GM10266 (cell line): ENCODE data around the gene RGS19.

Experiments used
- DNase-seq: peaks from one replicate; pipeline ENCODE4 v3.0.0; 2012; ENCODE audit errors: extremely low spot score
- TF ChIP-seq, protein P1 (sequence below): IDR thresholded peaks from 2 replicates; pipeline ENCODE4 v1.5.1; 2012; ENCODE audit warnings: mild to moderate bottlenecking, low read depth; ENCODE audit not compliant: control insufficient read depth, insufficient read depth; ENCODE audit errors: missing control alignments

RGS19 gene

DNA sequence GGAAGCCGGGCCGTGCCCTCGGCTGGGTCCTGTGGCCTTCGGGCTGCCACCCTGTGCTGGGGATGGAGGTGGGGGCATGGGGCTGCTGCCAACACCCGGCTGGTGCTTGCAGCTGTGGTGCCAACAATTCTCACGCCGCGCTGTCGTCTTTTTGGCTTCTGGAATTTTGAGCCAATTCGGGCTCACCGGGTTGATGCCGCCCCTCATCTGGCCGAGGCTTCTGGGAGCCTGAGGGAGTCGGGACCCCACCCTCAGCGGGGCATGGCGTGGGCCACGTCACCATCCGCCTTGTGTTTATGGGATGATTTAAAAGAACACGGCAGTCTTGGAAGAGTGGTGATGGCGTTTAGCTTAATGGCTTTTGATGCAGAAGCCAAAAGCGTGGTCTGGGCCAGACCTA lies 36.7 kb upstream of the RGS19 start:
- TF ChIP-seq, protein P1, sequence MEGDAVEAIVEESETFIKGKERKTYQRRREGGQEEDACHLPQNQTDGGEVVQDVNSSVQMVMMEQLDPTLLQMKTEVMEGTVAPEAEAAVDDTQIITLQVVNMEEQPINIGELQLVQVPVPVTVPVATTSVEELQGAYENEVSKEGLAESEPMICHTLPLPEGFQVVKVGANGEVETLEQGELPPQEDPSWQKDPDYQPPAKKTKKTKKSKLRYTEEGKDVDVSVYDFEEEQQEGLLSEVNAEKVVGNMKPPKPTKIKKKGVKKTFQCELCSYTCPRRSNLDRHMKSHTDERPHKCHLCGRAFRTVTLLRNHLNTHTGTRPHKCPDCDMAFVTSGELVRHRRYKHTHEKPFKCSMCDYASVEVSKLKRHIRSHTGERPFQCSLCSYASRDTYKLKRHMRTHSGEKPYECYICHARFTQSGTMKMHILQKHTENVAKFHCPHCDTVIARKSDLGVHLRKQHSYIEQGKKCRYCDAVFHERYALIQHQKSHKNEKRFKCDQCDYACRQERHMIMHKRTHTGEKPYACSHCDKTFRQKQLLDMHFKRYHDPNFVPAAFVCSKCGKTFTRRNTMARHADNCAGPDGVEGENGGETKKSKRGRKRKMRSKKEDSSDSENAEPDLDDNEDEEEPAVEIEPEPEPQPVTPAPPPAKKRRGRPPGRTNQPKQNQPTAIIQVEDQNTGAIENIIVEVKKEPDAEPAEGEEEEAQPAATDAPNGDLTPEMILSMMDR, result no peak
- no peak for DNase-seq

DNA sequence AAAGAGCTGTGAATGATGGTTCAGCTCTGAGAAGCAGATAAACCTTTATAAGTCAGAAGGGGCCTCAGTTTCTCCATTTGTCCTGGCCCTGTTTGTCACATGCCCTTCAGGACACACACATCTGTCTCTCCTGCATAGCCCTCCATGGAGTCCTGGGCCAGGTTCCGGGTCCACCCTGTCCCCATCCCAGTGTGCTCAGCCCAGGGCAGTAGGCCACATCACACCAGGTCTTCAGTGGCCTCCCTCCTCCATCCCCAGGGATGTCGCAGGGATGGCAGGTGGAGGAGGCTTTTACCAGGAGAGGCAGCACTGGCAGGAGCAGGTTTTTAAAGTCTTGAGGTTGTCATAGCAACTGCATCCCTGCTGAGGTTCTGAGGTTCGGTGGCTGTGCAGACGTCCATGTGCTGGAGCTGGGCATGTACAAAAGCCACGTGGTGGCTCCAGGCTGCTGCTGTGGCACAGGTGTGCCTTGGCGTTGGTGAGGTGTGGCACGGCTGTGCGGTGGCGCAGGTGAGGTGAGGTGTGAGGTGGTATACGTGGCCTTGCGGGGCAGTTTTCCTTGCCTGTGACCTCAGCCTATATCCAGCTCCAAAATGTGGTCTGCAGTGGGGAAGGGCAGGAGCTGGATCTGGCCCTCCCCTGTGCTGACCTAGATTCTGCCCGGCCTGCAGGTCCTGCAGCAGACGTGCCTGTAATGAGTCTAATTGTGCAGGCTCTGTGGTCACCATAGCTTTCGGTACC lies 36.0 kb upstream of the RGS19 start:
- TF ChIP-seq, protein P1, result no peak
- no peak for DNase-seq

DNA sequence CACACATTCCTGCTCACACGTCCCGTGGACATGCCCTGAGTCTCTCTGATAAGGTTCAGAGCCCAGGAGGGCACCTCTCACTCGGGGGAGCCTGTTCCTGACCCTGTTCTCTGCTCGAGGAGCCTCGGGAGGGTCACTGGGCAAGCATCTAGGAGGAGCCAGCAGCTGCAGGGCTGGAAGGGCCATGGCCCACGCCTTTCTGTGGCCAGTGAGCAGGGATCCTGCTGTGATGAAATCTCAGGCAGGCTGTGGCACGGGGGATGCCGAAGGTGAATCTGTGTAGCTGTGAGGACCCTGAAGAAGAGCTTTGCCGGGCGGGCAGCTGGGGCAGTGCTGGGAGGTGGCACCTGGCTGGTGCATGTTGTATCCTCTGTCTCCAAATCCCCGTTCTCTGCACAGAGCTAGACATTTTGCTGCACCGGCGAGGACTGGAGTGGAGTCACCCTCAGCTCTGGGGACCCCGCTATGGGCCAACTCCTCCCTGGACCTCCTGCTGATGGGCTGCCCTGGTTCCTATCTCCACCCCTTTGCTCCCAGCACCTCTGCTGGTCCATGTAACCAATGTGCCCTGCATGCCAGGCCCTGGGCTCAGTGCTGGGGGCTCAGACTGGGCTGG lies 35.1 kb upstream of the RGS19 start:
- no peak for DNase-seq
- TF ChIP-seq, protein P1, result no peak

DNA sequence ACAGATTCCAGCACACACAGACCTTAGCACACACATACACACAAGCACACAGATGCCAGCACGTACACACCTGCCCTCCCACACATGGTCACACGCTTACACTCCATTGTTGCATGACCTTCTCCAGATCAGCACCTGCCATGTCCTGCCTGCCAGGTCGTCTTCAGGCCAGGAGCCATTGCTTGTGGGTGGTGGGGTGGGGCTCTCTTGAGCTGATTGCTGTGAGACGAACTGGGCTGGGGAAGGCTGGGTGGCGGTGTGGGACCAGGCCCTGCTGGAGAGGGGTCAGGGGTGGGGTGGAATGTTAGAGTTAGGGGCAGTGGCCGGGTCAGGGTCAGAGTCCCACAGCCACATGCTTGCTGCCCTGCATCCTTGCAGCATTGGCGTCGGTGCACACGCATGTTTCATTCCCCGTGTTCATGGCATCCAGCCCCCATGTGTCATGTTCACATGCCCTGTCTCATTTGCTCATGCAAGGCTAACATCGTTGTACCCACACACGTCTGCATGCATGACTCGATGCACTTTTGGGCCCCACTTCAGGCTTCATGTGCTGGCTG lies 34.6 kb upstream of the RGS19 start:
- TF ChIP-seq, protein P1, result no peak
- DNase-seq, result no peak

DNA sequence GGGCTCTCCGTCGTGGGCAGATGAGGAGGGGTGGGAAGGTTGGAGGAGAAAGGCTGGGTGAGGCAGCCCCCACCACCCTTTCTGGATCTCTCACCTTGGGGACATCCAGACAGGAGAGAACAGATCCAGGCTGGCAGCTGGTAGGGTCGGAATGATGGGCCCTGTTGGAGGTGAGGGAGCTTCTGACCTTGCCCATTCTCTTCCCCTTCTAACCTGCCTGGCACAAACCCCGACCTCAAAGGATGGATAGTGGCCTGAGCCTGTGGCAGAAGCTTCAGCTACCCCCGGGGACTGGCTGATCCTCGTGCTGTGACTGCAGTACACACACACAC lies 34.1 kb upstream of the RGS19 start:
- TF ChIP-seq, protein P1, result no peak
- no peak for DNase-seq

DNA sequence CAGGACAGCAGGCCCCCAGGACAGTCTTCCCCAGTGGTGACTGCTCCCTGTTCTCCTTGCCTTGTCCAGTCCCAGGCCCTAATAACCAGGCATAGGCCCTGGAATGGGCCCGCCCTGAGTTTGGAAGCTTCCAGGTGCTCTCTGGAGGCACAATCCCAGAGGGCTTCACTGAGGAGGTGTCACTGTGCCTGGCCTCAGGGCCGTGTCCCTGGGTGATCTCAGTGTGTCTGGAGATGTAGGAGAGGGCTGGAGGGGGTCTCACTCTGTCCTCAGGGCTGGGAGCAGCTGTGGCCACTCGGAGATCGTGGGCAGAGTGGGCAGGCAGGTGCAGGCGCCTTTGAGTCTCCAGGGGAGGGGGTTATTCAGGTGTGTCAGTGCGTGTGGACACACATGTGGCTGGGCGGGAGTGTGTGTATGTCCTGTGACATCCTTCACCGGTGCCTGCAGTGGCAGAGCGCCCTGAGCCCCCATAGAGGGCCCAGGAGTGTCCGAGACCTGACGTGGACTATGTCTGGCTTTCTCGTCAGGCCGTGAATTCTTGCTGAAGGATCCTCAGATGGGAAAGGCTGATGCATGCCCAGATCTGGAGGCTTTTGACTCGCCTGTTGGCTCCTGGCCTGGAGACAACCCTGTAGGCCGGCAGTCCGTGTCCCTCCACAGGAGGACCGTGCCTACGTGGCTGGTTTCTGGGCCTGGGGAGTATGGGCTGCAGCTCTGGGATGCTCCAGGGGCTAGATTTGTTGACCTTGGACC lies 33.5 kb upstream of the RGS19 start:
- no peak for DNase-seq
- TF ChIP-seq, protein P1, result no peak
